Measurements from ENCODE around the gene HARBI1. TPM values are rescaled to one million over a fixed set of nuclear protein-coding genes. Genes with fewer than 3 reads are reported as not detected.

Gene HARBI1
- total and polyA plus RNA-seq, 9 of the 15 experiments (the other 6 are each of a cell fraction or from before 2014, with no cell fraction given): 3.5 to 8.4 (median 5.5) TPM

- TF ChIP-seq MLLT1 (IDR thresholded peaks at IDR 0.05) (0 out of 4 replicates have a peak, but pooled peaks of 1 of the 2 experiments have one; percentile 16), ZNF583 (CRISPR knock-in tag; IDR thresholded peaks at IDR 0.05) (no peak), CAMTA2 (CRISPR knock-in tag; conservative IDR thresholded peaks at IDR 0.05) (no peak), ZFP91 (CRISPR knock-in tag; IDR thresholded peaks at IDR 0.05) (no peak), SRSF7 (optimal IDR thresholded peaks at IDR 0.05; ENCODE audit: low read depth, low read length) (no peak), TRIM25 (IDR thresholded peaks at IDR 0.05; ENCODE audit: borderline replicate concordance) (no peak), IRF1 (CRISPR knock-in tag; IDR thresholded peaks at IDR 0.05; ENCODE audit: borderline replicate concordance) (no peak), ADNP (tag; IDR thresholded peaks at IDR 0.05) (0 out of 2 replicates have a peak, but pooled peaks have one; percentile 4), L3MBTL2 (IDR thresholded peaks at IDR 0.05) (0 out of 2 replicates have a peak, but pooled peaks have one; percentile 4), ETV1 (tag; conservative IDR thresholded peaks at IDR 0.05; ENCODE audit: low read depth) (0 out of 2 replicates have a peak, but pooled peaks have one; percentile 28), GATAD2B (IDR thresholded peaks at IDR 0.05; ENCODE audit: borderline replicate concordance) (no peak), TBL1XR1 (IDR thresholded peaks at IDR 0.05; ENCODE audit: low read length in 2 of 2) (0 out of 4 replicates have a peak, but pooled peaks of 1 of the 2 experiments have one; percentile 23), HDAC1 (IDR thresholded peaks at IDR 0.05) (0 out of 4 replicates have a peak, but pooled peaks of 1 of the 2 experiments have one; percentile 15), RBM17 (IDR thresholded peaks at IDR 0.05; ENCODE audit: borderline replicate concordance, low read depth, low read length) (no peak), ZFP1 (CRISPR knock-in tag; IDR thresholded peaks at IDR 0.05) (no peak), ZNF609 (CRISPR knock-in tag; IDR thresholded peaks at IDR 0.05; ENCODE audit: borderline replicate concordance) (no peak)
Observed at GRCh38 chr11:46560300-46560991, 56.6 kb downstream of the HARBI1 start (continued).

Measured in K562 (cell line).